Effector CD8-positive, alpha-beta T cell (primary cell): Measurements from ENCODE around the gene UFD1.
A peak's percentile ranks its signal among the peaks of the same experiment; 100 is the strongest.

ENCODE experiments used
- DNase-seq: peaks from one replicate; lab custom pipeline; 2025; lab: John Stamatoyannopoulos, UW

Gene UFD1

DNA sequence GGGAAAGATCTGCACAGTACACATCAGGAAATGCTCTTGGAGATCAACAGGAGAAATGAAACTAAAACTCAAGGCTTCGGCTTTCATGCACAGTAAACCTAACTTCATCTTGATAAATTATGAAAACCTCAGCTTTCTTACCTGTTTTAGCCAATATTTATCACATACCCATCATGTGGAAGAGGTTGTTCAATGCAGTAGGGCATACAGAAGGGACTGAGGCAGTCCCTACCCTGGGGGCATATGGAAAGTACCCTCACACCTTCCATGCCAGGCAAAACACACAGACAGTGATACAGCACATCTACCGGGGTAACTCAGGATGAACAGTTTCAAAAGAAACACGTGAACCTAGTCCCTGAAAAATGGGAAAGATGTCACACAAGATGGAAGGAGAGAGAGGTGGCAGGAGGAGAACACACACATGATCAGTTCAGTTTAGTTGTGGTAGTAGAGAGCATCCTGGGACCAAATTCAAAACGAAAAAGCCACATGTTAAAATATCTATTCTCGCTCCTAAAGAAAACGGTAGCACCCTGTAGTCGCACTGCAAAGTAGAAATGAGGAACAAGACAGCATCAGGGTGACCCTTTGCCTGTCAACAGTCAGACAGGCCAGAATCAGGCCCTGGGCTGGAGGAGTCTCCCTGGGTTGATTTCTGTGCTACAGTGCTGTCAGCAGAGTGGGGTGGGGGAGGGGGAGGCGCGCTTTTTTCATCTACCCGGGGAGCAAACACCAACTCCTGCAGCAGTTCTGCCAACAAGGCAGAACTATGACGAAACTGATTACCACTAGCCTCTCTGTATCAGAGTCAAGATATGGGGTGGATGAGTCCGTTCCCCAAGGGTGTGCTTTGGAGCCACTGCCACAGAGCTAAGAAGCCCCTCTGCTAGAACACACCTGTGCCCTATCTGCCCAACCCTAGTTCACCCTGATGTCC, 48.8 kb downstream of the UFD1 start:
- DNase-seq: peak; percentile 15

DNA sequence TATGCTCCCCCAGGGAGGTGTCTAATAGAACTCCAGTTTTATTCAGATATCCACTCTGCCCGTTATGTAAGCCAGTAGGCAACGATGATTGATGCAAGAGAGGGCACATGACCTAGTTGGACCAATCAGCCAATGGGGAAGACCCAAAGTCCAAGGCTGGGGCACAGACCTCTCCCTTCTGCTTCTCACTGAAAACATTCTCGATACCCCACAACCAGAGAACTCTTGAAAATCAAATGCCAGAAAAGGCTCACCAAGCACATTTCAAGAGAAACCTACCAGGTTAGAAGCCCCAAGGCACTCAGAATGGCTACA, 54.9 kb downstream of the UFD1 start:
- DNase-seq: no peak

GRCh38 chr22:19422440-19423301, 56.3 kb downstream of the UFD1 start:
- no peak for DNase-seq

- no peak for DNase-seq
Measured at GRCh38 chr22:19420321-19420720, 58.7 kb downstream of the UFD1 start.

DNA sequence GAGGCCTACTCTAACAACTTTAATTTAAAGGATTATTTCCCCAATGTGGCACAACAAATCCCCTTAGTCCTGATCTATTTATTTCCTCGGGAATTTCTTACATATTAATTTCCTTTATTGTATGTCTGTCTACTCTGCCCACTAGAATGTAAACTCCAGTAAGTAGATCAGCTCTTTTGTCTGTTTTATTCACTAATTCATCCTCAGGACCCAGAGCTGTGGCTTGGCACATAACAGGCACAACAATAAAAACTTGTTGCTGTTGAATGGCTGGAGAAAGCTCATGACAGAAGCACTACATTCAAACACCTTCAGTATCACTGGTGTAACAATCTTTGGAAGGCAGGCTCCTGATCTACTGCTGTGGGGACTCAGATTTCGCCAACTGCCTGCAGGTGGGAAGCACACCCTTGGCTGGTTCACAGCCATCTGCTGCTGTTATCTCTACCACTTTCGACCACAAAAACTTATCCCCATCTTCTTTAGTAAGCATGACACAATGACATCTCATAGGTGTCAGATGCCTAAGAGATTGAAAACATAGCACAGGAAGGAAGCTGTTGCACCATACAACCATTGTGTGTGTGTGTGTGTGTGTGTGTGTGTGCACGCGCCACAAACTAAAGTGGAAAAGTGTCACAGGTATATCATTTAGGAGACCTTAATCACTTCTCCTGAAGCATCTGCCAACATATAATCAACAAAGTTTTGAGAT, 59.4 kb downstream of the UFD1 start:
- DNase-seq: no peak

- DNase-seq: no peak
Measured at GRCh38 chr22:19419086-19419463, 59.9 kb downstream of the UFD1 start.

DNA sequence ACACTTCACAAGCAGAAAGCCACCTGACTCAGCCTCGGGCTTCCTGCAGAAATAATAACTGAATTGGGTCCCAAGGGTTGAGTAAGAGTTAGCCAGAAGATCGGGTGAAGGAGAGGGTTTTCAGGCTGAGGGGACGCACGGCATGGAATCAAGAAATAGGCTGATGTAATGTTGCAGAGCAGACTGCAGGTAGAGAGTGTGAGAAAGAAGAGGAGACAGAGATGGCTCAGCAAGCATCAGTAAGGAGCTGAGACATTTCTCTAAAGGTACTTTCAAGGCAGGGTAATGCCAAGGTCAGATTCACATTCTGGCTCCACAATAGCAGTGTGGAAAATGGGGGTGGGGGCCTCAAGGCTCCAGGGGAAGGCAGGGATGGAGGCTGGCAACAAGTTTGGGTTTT, 66.1 kb downstream of the UFD1 start:
- no peak for DNase-seq

GRCh38 chr22:19412478-19412877, 66.5 kb downstream of the UFD1 start:
- DNase-seq: no peak

DNA sequence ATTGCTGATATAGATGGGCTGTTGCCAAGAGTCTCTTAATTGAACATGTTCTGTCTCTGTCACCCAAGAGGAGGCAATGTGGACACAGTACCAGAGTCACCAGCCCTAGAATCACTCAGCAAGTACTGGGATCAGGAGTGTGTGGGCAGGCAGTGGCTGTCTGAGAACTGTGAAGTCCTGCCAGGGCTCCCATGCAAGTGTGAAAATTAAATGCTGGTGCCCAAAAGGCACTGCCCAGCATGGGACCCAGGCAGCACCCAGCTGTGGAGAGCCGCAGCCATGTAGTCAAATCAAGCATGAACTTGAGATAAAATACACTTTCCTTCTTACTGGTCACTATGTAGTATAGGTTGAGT, 67.3 kb downstream of the UFD1 start:
- DNase-seq: no peak

GRCh38 chr22:19410941-19411689, 67.9 kb downstream of the UFD1 start:
- DNase-seq: no peak

DNA sequence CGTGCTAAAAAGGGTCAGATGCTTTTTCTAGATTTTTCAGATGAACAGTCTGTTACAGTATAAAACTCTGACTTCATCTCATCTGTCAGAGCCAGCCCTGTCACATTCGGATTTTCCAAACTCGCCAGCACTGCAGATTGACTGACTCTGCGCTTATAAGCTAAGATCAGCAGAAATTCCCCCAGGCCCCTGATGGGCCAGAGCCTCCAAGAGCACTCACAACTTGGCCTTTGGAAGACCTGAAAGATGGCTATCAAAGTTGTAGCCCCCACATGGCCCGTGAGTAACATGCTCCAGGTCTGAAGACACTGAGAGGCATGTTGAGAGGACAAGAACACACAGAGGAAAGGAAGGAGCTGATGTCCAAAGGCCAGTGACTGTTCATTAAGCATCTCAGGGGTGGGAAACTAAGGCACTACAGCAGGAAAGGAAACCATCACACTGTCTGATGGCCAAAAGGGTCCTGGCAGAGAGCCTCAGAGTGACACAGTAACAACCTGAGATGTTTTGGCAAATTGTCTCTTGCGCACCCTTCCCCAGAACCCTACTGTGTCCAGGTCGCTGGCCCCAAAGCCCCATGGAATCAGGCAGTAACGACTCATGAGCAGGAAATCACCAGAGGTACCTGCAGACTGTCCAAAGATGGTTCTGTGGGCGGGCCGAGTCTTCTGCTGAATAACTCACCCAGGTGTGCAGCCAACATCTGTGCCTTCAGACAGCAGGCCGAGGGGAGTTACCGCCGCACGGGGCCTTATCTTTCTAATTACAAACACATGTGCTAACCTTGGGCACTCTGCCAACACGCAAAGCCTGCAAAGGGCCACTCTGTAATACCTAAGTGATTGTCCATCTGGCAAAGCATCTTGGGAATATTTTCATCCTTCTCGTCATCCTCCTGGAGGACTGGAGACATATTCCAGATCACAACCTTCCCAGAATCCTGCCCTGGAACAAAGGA, 71.1 kb downstream of the UFD1 start:
- DNase-seq: no peak

DNA sequence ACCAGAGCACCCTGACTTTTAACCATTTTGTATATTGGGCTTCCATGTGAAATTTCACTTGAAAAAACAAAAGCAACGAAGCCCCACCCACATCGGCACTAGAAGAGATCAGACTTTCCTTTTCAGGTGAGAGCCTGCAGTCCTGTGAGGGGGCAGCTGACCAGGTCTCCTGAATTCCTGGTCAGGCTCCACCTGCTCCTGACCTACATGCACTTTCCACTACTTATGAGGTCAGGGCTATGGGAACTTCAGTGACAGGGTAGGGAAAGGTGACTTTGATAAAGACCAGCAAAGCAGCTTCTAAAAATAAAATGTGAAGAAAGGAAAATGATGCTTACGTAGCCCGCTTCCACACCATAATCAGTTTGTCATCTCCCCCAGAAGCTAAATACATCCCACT, 72.1 kb downstream of the UFD1 start:
- no peak for DNase-seq

DNA sequence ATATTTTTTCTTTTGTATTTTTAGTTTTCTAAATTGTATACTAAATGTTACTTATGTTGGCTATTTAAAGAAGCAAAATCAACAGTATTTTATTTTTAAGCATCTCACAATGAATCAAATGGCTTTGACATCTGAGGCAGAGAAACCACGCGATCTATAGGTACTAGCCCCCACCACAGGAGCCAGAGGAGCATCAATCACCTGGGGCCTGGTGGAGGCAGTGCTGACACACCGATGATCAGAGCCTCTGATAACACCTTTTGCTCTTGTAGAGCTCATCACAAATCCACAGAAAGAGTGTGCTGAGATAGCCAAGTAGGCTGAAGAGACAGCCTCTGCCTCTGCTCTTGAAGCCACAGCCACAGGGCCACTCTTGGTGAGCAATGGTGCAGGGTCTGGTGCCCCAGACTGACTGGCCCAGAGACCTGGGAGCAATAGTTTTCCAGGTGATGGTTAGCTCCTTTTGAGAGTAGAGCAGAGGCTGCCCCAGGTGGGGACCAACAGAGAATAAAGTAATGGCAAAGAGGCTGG, 72.6 kb downstream of the UFD1 start:
- DNase-seq: no peak

DNA sequence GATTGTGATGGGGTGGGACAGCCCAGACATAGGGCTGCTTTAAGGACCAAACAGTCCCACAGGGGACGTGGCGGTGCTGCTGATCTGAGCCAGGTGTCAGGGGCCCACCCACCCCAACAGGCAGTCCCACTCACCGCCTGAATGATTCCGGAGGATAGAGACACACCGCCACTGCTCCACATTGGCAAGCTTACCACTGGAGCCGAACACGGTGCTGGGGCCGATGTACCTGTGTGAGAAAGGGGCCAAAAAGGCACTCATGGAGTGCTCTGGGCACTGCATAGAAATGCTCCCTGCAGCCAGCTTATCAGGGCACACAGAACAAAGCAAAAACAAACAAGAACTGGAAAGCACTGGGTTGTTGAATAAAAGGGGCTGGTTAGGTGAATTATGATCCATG, 73.3 kb downstream of the UFD1 start:
- DNase-seq: no peak

GRCh38 chr22:19405133-19405532, 73.9 kb downstream of the UFD1 start:
- DNase-seq: no peak

DNA sequence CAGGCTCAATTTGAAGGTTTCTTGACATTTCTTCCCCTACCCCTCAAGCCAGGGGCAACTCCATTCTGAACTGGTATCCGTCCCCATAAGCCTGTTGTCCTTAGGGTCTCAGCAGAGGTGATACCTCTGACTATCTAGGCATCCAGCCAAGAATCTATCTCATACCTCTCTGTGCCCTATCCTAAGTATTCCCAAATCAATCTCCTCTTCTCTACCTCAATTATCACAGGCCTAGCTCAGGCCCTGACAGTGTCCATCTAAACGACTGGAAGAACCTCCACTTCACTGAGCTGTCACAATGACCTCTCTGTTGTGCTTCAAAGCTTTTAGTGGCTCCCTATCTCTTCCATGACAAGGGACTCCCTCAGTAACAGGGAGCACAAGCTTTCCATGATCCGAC, 74.3 kb downstream of the UFD1 start:
- DNase-seq: no peak

GRCh38 chr22:19402642-19403191, 76.3 kb downstream of the UFD1 start:
- DNase-seq: no peak

- no peak for DNase-seq
Measured at GRCh38 chr22:19401483-19401882, 77.5 kb downstream of the UFD1 start.

DNA sequence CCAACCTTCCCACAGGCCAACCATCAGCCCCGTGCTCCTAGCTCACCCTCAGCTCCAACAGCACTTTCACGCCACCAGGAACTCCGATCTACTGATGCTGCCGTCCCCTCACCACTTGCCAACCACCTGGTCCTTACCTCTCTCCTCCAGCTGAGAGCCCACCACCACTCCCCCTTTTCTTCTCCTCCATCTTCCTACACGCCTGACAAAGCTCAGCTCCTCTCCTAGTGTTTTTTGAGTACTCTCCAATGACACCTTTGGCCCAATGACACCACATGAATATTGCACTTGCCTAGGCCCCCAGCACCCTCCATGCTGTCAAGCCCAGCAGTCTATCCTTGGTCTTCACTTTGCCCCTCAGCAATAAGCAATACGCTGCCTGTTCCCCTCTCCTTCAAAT, 78.1 kb downstream of the UFD1 start:
- DNase-seq: no peak
